Smooth muscle cell of the brain vasculature (primary cell): ENCODE results near the gene CLMN.
"Not testable (repeated sequence)": the region's sequence is repeated elsewhere in the genome, so short reads cannot be mapped to it uniquely, and the experiment has no call there.

Experiments
- DNase-seq: peaks from one replicate; pipeline ENCODE4 v3.0.0-alpha.2; 2012; ENCODE audit warnings: low read depth, low spot score

The CLMN gene

DNA sequence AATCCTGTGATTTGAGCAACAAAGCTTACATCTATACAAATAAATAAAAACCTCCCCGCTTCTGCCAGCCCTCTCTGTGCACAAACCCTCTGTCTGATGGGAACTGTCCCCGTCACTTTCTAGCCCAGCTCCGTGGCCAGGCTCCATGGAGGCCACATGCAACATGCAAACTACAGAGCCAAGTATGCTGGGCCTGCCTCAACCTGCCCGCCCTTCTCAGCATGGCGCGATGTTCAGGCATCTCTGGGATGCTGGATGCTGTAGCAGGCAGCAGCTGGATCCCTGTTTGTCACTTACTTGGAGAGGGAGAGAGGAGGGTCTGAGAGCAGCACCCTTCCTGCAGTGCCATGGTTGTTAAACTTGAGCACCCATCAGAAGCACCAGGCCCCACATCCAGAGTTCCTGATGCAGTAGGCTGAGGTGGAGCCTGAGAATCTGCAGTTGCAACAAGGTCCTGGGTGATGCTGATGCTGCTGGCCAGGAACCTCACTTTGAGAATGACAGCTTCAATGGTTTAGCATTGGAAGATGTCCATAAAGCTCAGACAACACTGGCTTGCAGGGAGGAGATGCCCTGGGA is 32.4 kb downstream of the CLMN start:
- DNase-seq = no peak

DNA sequence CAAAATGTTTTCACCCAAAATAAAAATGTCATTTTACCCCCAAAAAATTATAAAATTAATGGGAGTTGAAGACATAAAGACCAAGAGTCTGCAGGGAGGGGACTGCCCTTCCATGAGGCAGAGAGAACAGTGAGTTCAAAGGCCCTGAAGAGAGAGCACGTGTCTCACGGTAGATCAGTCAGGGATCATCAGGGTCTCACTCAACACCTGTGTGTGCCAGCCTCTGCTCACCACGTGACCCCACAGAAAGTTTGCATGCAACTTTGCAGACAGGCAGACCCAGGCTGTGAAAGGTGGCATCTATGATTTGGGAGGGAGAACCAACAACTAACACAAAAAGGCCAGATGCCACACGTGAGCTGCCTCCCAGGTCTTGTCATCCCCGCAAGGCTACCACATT is 33.1 kb downstream of the CLMN start:
- no peak for DNase-seq

DNA sequence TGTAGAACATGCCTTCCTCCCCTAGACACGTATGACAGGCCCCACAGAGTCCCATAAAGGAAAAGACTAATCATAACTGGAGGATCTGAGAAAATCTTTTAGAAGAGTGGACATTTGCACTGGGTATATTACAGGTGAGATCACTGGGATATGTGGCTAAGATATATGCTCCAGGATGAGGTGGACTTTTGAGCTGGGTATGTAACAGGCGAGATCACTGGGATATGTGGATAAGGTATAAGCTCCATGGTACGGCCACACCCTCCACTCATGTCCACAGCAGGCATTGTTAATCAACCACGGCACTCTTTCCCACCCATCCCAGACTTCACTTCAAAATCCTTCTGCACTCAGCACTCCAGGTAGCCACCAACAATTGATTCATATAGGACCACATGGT is 34.1 kb downstream of the CLMN start:
- no peak for DNase-seq

DNA sequence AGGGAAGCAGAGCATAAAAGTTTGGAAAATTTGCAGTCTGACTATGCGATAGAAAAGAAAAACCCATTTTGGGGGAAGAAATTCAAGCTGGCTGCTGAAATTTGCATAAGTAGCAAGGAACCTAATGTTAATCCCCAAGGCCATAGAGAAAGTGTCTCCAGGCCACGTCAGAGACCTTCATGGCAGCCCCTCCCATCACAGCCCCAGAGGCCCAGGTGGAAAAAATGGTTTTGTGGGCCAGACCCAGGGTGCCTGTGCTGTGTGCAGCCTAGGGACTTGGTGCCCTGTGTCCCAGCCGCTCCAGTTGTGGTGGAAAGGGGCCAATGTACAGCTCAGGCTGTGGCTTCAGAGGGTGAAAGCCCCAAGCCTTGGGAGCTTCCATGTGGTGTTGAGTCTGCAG is 35.9 kb downstream of the CLMN start:
- not testable (repeated sequence) for DNase-seq

GRCh38 chr14:95282986-95283380 is 36.7 kb downstream of the CLMN start:
- DNase-seq = not testable (repeated sequence)

DNA sequence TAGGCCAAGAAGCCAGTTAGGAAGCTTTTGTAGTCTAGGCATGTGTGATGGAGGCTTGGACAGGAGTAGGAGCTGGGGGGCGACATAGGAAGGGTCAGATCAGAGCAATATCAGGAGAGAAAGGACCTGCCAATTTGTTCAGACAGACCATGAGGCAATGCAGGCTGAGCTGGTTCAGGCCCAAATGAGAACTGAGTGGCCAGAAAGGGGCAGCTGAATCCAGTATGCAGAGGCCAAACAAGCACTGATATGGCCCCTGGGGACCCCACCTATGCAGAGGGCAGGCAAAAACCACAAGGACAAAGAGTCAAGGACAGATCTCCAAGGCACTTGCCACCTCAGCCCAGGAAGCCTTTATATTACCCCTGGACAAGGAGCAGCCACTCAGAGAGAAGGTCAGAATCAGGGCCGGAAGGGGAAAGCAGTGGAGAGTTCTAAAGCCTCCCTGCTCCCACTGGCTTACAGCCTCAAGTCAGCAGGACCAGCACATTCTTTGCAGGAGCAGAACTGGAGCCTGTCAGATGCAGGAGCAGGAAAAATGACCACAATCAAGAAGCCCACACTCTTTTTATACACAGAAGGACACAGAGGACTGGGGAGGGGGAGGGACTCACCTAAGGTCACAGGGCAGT is 37.2 kb downstream of the CLMN start:
- DNase-seq = no peak

DNA sequence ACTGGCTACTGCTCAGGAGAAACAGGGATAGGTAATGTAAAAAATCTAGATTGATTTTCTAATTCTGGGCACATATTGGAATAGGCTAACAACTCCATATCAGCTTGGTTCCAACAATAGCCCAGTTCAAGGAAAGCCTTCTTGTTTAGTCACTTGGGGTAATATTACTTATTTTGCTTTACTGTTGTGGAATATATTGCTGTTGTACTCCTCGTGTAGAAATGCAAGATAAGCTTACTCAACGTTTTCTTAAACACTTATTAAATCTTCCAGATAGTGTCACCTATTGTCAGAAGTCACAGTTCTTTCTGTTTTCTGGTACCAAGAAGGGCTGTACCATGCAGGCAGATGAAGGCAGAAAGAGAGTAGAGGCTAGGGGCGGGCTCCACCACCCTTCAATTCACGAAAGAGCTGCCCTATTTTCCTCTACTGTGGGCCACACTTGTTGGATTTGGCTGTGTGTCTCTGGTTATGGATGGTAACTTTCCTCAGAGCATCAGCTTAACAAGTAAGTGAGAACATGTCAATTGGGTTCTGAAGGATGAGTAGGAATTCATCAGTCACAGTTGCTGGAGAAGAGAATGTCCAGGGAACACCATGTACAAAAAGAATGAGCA is 38.0 kb downstream of the CLMN start:
- no peak for DNase-seq

GRCh38 chr14:95275494-95275893 is 44.2 kb downstream of the CLMN start:
- no peak for DNase-seq

GRCh38 chr14:95274874-95275273 is 44.8 kb downstream of the CLMN start:
- DNase-seq = no peak

DNA sequence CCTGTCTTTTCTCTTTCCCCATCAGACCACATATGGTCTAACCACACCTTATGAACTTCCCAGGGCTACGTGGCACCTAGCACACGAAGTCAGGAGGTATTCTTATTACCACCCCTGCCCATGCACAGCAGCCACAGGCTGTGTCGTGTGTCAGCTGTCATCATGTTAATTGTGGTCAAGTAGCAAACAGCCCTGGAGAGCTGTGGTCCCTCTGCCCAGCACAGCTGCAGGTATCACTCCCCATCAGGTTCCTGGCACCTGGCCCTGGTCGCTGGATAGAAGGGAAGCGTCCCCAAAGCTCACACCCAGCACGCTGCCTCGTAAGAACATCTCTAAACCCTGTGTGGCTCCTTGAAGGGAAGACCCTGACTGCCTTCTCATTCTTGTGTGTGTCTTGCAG is 45.4 kb downstream of the CLMN start:
- DNase-seq = no peak

GRCh38 chr14:95273001-95273978 is 46.4 kb downstream of the CLMN start:
- no peak for DNase-seq

DNA sequence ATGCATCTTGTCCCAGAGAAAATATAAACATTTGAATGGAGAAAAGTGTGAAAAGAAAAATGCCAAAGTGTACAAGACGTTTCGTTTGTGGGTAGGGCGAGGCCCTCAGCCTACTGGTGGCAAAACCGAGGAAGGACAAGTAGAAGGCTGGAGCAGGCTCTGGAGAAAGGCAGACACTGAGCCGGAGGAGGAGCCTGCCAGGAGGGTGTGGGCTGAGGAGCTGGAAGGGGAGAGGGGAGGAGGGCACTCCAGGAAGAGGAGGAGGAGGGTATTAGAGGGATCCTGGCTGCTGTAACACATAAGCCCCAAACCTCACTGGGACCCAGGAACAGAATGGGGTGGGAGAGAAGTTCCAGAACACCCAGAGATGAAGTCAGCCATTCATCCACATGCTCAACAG is 47.7 kb downstream of the CLMN start:
- no peak for DNase-seq

DNA sequence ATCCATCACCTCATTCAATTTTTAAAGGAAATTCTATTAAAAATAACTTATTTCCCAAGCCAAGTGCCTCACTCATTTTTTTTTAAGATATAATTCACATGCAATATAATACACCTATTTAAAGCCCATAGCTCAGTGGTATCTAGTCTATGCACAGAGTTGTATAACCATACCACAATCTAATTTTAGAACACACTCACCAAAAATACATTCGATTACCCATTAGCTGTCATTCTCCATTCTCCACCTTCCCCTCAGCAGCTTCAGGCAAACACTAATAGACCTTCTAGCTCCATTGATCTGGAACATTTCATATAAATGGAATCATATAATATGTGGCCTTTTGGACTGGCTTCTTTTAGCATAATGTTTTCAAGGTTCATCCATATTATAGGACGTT is 49.5 kb downstream of the CLMN start:
- DNase-seq = no peak

- DNase-seq = no peak
Observed at GRCh38 chr14:95269493-95269892, 50.2 kb downstream of the CLMN start.

GRCh38 chr14:95268350-95268749 is 51.4 kb downstream of the CLMN start:
- no peak for DNase-seq

GRCh38 chr14:95267306-95267705 is 52.4 kb downstream of the CLMN start:
- no peak for DNase-seq

GRCh38 chr14:95265106-95266094 is 54.3 kb downstream of the CLMN start:
- peak; percentile 65 for DNase-seq

DNA sequence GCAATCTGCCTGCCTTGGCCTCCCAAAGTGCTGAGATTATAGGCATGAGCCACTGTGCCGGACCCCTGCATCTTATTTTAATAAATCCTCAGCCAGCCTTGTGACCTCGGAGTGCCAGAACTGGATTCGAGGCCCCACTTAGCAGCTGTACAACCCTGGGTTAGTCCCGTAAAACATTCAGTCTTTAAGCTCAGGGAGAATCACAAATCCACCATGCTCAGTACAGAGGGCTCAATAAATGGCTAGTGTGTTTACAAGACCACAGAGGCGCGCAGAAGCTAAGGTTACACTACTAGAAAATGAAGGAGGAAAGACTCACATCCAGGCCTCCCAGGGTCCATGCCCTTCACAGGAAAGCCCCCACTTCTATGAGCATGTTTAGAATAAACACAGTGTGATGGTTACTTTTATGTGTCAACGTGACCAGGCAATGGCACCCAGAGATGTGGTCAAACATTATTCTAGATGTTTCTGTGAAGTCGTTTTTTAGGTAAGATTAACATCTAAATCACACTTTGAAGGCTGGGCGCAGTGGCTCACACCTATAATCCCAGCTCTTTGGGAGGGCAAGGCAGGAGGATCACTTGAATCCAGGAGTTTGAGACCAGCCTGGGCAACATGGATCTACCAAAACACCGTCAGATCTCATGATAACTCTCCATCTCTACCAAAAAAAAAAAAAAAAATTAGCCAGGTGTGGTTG is 55.3 kb downstream of the CLMN start:
- no peak for DNase-seq

- no peak for DNase-seq
Observed at GRCh38 chr14:95263527-95264231, 56.0 kb downstream of the CLMN start.

- no peak for DNase-seq
Observed at GRCh38 chr14:95262511-95262891, 57.2 kb downstream of the CLMN start.
